GM21619 (cell line): ENCODE results near the gene PAPOLG.
"Not testable (repeated sequence)": the region's sequence is repeated elsewhere in the genome, so short reads cannot be mapped to it uniquely, and the experiment has no call there.

Source experiments
- ATAC-seq: cut with Tn5 transposase; IDR thresholded peaks from one replicate; pipeline ENCODE4 v1.9.1; 2021; ENCODE audit not compliant: unreplicated experiment

Gene PAPOLG

GRCh38 chr2:60771508-60771907 lies 15.4 kb downstream of the PAPOLG start:
- no peak for ATAC-seq

DNA sequence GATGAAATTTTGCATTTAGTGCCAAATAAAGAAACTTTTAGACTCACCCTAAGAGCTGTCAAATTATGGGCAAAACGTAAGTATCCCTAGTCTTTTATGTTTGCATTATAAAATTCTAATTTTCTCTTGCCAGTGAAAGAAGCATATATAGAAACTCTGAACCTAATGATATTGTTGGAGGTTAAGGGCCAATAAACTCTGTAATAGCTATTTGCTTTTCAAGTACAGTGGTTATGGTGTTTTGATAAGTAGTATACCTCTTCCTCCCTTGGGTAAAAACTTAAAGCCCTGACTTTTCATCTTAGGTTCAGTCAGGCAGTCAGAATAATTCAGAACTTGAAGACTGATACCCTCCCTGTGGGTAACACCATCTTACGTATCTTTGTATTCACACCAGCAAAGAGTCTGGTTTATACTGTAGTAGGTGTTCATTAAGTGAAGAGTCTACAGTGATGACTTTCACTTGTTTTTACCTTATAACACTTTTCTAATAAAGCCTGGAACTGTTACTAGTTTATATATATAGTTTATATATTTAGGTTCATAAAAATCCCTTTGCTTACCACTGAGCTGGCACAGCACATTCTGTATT lies 19.1 kb downstream of the PAPOLG start:
- no peak for ATAC-seq

DNA sequence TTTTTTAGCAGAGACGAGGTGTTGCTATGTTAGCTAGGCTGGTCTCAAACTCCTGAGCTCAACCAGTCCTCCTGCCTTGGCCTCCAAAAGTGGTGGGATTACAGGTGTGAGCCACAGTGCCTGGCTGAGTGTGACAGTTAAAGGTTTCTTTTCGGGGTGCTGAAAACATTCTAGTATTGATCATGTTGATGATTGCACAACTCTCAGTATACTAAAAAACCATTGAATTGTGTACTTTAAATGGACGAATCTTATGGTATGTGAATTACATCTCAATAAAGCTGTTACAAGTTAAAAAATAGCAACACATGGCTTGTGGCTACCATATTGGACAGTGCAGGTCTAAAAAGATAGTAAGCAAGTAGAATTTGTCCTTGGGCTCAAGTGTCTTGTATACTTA lies 22.3 kb downstream of the PAPOLG start:
- ATAC-seq, result no peak

GRCh38 chr2:60779426-60779825 lies 23.4 kb downstream of the PAPOLG start:
- ATAC-seq, result no peak

GRCh38 chr2:60780721-60781120 lies 24.7 kb downstream of the PAPOLG start:
- ATAC-seq, result no peak

DNA sequence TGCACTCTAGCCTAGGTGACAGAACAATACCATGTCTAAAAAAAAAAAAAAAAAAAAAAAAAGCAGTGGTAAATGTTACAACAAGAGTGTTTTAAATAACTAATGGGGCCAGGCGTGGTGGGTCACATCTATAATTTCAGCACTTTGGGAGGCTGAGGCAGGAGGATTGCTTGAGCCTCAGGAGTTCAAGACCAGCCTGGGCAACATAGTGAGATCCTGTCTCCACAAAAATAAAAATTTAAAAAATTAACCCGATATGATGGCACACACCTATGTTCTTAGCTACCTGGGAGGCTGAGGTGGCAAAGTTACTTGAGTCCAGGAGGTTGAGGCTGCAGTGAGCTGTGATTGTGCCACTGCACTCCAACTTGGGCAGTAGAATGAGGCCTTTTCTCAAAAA lies 37.1 kb downstream of the PAPOLG start:
- ATAC-seq, result no peak

DNA sequence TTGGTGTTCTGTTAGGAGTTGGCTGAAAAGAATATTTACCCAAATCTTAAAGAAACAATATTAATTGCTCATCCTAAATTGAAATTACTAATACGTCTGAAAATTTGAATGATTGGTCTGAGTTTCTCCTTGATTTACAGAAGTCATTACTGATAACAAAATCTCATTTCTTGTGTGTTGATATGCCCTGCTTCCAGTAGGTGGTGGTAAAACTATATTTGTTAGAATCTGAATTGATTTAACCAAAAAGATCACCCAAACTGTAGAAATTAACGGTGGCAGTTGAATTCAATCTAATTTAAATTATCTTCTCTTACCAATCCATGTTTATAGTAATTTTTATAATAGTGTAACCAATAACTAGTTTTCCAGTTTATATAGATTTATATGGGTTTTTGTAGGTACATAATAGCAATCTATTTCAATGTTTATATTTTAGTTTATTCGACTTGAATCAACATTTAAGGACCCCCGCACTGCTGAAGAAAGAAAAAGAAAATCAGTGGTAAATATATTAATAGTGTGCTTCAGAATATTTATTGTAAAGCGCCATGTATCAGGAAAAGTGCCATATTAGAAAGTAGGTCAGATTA lies 38.3 kb downstream of the PAPOLG start:
- ATAC-seq, result no peak

- peak; percentile 60 for ATAC-seq
Observed at GRCh38 chr2:60796573-60797509, 40.8 kb downstream of the PAPOLG start.

DNA sequence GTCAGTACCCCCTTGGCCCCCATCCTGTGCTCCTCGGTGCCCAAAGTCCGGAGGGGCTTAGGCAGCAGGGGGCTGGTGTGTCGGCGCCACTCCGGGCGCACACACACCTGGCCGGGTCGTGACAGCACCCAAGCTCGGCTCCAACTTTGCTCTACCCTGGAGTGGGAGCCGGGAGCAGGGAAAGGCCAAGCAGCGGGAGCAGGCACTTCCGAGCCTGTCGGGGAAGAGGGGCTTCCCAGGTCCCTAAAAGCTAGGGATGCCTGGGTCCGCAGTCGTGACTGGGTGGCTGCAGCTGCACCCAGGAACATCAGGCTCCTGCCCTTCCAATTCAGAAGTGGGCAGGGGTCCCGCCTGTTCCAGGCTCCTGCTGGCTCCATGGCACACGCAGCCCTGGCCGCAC lies 48.4 kb downstream of the PAPOLG start:
- no peak for ATAC-seq

DNA sequence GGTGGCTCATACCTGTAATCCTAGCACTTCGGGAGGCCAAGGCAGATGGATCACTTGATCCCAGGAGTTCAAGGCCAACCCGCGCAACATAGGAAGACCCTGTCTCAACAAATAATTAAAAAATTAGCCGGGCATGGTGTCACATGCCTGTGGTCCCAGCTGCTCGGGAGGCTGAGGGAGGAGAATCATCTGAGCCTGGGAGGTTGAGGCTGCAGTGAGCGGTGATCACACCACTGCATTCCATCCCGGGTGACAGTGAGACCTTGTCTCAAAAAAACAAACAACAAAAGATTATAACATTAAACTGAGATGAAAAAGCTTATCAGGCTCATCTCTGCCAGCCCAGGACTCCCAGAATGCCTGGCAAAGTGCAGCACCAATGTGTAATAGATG lies 50.5 kb downstream of the PAPOLG start:
- no peak for ATAC-seq

- ATAC-seq, result peak; percentile 72
Observed at GRCh38 chr2:60806988-60807681, 51.1 kb downstream of the PAPOLG start.

DNA sequence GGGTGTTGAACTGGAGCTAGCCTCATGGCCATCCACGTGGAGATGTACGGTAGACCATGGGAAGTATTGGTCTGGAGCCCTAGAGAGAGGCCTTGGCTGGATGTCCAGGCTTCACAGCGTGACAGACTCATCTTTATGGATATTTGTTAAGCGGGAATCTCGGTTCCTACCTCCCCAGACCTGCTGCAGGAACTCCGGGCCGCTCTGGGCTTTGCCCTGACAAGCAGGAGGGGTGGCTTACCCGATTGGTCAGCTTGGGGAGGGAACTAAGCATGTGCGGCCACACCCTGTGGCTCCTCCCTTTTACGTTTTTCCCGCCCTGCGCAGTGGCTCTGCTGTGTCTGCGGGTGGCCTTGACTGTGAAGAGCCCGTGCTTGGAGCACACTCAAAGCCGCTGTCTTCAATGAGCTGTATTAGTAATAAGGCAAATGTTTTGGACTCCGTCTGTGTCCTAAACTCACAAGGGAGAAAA lies 52.3 kb downstream of the PAPOLG start:
- no peak for ATAC-seq

DNA sequence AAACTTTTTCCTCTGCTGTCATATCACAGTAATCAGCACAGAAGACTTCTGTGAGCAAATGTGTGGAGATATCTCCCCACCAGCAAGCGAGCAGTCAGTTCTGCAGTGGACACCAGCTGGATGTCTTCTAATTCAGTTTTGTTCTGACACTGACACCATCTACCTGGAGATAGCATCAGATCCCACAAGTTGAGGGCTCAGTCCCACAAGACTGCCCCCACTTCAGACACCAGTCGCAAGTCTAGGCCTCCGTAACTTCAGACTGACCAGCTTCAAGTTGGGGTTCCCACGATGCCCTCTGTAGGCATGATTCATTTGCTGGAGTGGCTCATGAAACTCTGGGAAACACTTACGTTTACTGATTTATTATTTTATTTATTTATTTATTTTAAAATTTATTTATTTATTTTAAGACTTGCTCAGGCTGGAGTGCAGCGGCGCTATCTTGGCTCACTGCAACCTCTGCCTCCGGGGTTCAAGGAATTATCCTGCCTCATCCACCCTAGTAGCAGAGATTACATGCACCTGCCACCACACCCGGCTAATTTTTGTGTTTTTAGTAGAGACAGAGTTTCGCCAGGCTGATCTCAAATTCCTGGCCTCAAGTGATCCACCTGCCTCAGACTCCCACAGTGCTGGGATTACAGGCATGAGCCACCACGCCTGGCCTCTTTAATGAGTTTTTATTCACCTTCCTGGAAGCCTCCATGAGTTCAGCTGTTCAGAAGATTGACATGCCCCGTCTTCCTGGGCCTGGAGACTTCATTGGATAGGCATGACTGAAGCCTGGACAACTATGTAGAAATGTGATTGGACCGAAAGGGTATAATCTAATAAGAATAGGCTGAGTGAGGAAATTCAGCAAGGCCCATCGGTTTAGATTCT lies 55.7 kb downstream of the PAPOLG start:
- ATAC-seq, result no peak

- not testable (repeated sequence) for ATAC-seq
Observed at GRCh38 chr2:60817191-60817590, 61.1 kb downstream of the PAPOLG start.

DNA sequence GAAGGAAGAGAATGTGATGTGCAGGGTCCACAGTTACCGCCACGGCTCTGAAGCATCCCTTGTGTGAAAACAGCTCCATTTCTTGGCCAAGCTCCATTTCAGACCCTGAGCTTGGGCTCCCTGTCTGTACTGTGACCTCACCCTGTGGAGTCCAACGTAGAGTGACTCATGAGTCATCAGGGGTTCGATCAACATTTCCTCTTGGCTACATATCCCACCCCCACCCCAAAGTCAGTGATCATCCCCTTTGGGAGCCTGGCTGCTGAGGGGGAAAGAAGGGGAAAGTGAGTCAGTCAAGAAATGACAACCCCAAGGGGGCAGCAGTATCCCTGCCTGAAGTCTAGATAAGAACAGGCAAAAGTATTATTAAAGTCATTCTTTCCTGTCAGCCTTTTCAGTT lies 62.2 kb downstream of the PAPOLG start:
- ATAC-seq, result no peak

GRCh38 chr2:60819155-60819862 lies 63.2 kb downstream of the PAPOLG start:
- no peak for ATAC-seq

DNA sequence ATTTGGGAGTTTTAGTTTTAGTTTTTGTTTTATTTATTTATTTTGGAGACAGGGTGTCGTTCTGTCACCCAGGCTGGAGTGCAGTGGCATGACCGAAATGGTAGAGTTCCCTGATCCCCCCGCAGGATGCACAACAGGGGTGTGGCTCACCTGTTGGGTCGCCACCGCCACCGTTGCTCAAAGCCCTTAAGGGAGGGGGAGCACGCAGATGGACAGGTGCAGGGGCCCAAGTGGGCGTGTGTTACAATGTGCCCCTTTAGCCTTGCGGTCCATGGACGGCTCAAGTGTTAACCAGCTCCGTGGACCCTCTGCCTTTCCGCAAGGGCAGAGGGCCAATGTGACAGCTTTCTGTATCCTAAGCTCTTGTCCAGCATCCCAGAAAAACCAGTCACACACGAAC lies 63.9 kb downstream of the PAPOLG start:
- no peak for ATAC-seq

DNA sequence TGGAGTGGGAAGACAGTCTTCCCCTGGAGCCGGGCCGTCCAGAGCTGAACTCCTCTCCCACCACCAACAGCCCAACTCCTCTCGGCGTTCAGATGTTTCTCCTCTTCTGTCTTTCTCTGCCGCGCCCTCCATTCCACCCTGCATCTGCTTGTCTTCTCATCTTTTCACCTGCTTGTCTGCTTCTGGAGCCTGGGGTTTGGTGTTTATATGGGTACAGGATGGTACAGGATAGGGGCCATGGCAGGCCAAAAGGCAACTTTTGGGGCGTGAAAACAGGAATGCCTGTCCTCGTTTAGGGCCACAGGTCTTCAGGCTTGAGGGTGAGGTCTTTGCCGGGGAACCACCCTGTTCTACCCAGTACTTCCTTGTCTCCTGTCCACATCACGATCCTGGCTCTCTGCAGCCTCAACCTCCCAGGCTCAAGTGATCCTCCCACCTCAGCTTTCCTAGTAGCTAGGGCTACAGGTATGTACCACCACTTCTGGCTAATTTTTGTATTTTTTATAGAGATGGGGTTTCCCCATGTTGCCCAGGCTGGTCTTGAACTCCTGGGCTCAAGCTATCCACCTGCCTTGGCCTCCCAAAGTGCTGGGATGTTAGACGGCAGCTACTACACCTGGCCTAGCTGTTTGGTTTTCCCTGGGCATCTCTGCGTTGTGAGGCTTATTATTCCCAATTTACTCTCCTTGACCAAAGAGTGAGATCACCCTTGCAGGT lies 64.5 kb downstream of the PAPOLG start:
- no peak for ATAC-seq

GRCh38 chr2:60821133-60821469 lies 65.0 kb downstream of the PAPOLG start:
- no peak for ATAC-seq
